Progenitor cell of endocrine pancreas (in vitro differentiated cells): ENCODE measurements around the gene TRAPPC2L. TPM values are rescaled to one million over a fixed set of nuclear protein-coding genes. Genes with fewer than 3 reads are reported as not detected.

ENCODE experiments used
- DNase-seq: peaks from one replicate; pipeline ENCODE4 v3.0.0; 2021; ENCODE audit warnings: low spot score; ENCODE audit not compliant: unreplicated experiment
- H3K27ac Mint-ChIP-seq: 2 replicates; pipeline ENCODE4 v1.8.0; 2021; ENCODE audit warnings: mild to moderate bottlenecking, moderate library complexity, mixed read lengths
- H3K27me3 Mint-ChIP-seq: 2 replicates; pipeline ENCODE4 v1.8.0; 2021; ENCODE audit warnings: mixed read lengths
- H3K36me3 Mint-ChIP-seq: 2 replicates; pipeline ENCODE4 v1.8.0; 2022; ENCODE audit warnings: mixed read lengths; ENCODE audit not compliant: insufficient read depth
- H3K4me1 Mint-ChIP-seq: 2 replicates; pipeline ENCODE4 v1.8.0; 2021; ENCODE audit warnings: low read depth, mixed read lengths
- H3K4me3 Mint-ChIP-seq: 2 replicates; pipeline ENCODE4 v1.8.0; 2021; ENCODE audit warnings: low read depth, mild to moderate bottlenecking, moderate library complexity, mixed read lengths
- H3K9me3 Mint-ChIP-seq: 2 replicates; pipeline ENCODE4 v1.8.0; 2021; ENCODE audit warnings: low read depth, mixed read lengths
- total RNA-seq: library from RNA; stranded (reverse); gene quantifications from 2 replicates; pipeline ENCODE4 v1.2.1, GENCODE V29; 2021
- TF ChIP-seq, protein P1 (sequence below): fragments of 200-600 bp; sonication (generic); IDR thresholded peaks from one replicate; pipeline ENCODE4 v1.5.0; 2021; ENCODE audit warnings: antibody characterized with exemption, mild to moderate bottlenecking; ENCODE audit not compliant: unreplicated experiment

The TRAPPC2L gene
- total RNA-seq, 1 donor from 2014 or later, result 74.9 TPM

GRCh38 chr16:88906535-88907105 lies 49.7 kb downstream of the TRAPPC2L start:
- Mint-ChIP-seq H3K27me3 (no peaks in the 10 kb centered on the region), H3K4me3 (no peak overlapping the region), H3K36me3 (no peaks in the 10 kb centered on the region), H3K27ac (no peak overlapping the region), H3K9me3 (no peaks in the 10 kb centered on the region), H3K4me1 (no peaks in the 10 kb centered on the region)
- TF ChIP-seq, protein P1, sequence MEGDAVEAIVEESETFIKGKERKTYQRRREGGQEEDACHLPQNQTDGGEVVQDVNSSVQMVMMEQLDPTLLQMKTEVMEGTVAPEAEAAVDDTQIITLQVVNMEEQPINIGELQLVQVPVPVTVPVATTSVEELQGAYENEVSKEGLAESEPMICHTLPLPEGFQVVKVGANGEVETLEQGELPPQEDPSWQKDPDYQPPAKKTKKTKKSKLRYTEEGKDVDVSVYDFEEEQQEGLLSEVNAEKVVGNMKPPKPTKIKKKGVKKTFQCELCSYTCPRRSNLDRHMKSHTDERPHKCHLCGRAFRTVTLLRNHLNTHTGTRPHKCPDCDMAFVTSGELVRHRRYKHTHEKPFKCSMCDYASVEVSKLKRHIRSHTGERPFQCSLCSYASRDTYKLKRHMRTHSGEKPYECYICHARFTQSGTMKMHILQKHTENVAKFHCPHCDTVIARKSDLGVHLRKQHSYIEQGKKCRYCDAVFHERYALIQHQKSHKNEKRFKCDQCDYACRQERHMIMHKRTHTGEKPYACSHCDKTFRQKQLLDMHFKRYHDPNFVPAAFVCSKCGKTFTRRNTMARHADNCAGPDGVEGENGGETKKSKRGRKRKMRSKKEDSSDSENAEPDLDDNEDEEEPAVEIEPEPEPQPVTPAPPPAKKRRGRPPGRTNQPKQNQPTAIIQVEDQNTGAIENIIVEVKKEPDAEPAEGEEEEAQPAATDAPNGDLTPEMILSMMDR, result no peak
- DNase-seq, result no peak

DNA sequence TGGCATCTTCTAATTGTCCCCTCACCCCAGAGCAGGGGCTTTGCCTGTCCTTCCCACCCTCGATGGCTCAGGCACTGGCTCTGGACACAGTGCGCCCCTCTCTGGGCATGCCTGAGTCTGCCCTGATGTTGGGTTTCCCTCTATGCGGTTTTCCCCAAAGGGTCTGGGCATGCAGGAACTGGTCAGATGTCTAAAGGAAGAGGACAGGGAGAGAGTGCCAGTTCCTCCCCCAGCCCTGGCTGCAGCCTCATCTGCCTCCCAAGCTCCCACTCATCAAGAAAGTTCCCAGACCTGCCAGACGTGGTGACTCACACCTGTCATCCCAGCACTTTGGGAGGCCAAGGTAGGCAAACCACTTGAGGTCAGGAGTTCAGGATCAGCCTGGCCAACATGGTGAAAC lies 50.8 kb downstream of the TRAPPC2L start:
- DNase-seq, result no peak
- no peaks in the 10 kb centered on the region for H3K4me1 Mint-ChIP-seq
- TF ChIP-seq, protein P1, result no peak
- no peaks in the 10 kb centered on the region for H3K9me3 Mint-ChIP-seq
- H3K4me3 Mint-ChIP-seq, result no peak overlapping the region
- no peaks in the 10 kb centered on the region for H3K36me3 Mint-ChIP-seq
- H3K27me3 Mint-ChIP-seq, result no peaks in the 10 kb centered on the region
- no peak overlapping the region for H3K27ac Mint-ChIP-seq

DNA sequence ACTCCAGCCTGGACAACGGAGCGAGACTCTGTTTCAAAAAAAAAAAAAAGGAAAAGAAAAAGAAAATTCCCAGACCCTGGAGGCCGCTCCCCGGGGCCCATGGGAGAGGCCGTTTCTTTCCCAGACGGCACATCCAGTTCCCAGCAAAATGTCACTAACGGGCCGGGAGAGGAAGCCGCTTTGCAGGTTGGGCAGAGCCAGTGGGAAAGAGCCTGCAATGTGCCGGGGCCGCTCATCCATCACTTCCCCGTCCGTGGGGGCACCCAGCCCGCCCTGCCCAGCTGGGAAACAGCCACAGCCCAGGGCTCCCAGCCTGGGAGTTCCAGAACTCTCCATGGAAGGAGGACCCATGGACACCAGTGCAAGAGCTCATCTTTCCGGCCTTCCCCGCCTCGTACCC lies 51.4 kb downstream of the TRAPPC2L start:
- TF ChIP-seq, protein P1, result no peak
- H3K36me3 Mint-ChIP-seq, result no peaks in the 10 kb centered on the region
- no peak overlapping the region for H3K27ac Mint-ChIP-seq
- no peak overlapping the region for H3K4me3 Mint-ChIP-seq
- DNase-seq, result no peak
- no peaks in the 10 kb centered on the region for H3K9me3 Mint-ChIP-seq
- H3K27me3 Mint-ChIP-seq, result no peaks in the 10 kb centered on the region
- no peaks in the 10 kb centered on the region for H3K4me1 Mint-ChIP-seq

GRCh38 chr16:88909431-88910210 lies 52.7 kb downstream of the TRAPPC2L start:
- Mint-ChIP-seq H3K4me3 (no peak overlapping the region), H3K4me1 (no peaks in the 10 kb centered on the region), H3K9me3 (no peaks in the 10 kb centered on the region), H3K36me3 (no peaks in the 10 kb centered on the region), H3K27me3 (no peaks in the 10 kb centered on the region), H3K27ac (no peak overlapping the region)
- no peak for DNase-seq
- TF ChIP-seq, protein P1, result no peak

- H3K9me3 Mint-ChIP-seq, result no peaks in the 10 kb centered on the region
- no peak overlapping the region for H3K27ac Mint-ChIP-seq
- TF ChIP-seq, protein P1, result no peak
- DNase-seq, result no peak
- H3K36me3 Mint-ChIP-seq, result no peaks in the 10 kb centered on the region
- no peaks in the 10 kb centered on the region for H3K4me1 Mint-ChIP-seq
- H3K27me3 Mint-ChIP-seq, result no peaks in the 10 kb centered on the region
- no peak overlapping the region for H3K4me3 Mint-ChIP-seq
These were observed 53.6 kb downstream of the TRAPPC2L start for GRCh38 chr16:88910284-88911135.
